Astrocyte of the cerebellum (primary cell): ENCODE data around the gene MPPED1.

Experiments
- DNase-seq: peaks from one replicate; pipeline ENCODE4 v3.0.0-alpha.2; 2011; ENCODE audit warnings: low read depth
- H3K4me3 ChIP-seq: 2 replicates; pipeline ENCODE4 v1.5.1; 2011; ENCODE audit warnings: mild to moderate bottlenecking, low read depth, low read length, moderate library complexity
- in situ Hi-C: cut with HindIII; loops from 2 replicates; pipeline ENCODE4 v1.10.0; 2017; ENCODE audit warnings: low sequenced_read_pairs
- TF ChIP-seq, protein P1 (sequence below): IDR thresholded peaks from 2 replicates; pipeline ENCODE4 v1.5.1; 2012; ENCODE audit warnings: low read length, low read depth, moderate library complexity, mild to moderate bottlenecking; ENCODE audit errors: missing control alignments

Gene MPPED1

DNA sequence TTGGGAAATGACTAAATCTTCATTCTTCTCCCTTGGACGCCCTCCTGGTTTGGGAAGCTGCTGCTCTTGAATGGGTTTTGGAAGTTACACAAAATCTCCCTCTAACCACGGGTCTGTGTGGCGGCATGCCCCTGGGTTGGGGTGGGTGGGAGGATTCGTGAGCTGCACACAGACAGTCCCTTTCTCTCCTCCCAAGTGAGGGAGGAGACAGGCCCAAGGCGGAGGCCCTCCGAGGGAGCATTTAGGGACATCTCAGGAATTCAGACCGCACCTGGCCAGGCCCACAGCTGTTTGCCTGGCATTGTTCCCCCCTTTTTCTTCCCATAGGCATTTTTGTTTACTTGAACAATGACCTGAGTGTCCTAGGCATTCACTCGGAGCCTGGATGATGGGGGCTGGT is 94.1 kb downstream of the MPPED1 start:
- TF ChIP-seq, protein P1, sequence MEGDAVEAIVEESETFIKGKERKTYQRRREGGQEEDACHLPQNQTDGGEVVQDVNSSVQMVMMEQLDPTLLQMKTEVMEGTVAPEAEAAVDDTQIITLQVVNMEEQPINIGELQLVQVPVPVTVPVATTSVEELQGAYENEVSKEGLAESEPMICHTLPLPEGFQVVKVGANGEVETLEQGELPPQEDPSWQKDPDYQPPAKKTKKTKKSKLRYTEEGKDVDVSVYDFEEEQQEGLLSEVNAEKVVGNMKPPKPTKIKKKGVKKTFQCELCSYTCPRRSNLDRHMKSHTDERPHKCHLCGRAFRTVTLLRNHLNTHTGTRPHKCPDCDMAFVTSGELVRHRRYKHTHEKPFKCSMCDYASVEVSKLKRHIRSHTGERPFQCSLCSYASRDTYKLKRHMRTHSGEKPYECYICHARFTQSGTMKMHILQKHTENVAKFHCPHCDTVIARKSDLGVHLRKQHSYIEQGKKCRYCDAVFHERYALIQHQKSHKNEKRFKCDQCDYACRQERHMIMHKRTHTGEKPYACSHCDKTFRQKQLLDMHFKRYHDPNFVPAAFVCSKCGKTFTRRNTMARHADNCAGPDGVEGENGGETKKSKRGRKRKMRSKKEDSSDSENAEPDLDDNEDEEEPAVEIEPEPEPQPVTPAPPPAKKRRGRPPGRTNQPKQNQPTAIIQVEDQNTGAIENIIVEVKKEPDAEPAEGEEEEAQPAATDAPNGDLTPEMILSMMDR = no peak
- H3K4me3 ChIP-seq = no peak overlapping the region
- DNase-seq = no peak
- in situ Hi-C loops = no loop called here

DNA sequence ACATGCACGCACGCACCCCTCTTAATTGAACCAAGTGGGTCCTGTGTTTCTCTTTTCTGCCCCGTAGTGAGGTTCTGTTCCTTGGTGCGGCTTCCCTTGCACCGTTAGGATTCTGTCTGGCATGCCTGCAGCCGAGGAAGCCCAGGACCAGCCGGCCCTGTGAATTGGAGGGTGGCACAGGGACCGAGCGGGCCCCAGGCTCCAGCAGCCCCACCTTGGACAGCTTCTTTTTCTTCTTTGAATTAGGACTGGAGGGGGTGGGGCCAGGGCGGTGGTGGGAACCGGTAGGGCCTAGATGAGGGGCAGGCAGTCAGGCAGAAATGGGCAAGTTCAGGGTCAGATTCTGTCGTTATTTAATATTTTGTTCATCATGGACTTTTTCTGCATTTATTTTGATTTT is 94.7 kb downstream of the MPPED1 start:
- no peak overlapping the region for H3K4me3 ChIP-seq
- no peak for DNase-seq
- TF ChIP-seq, protein P1 = no peak
- in situ Hi-C loops = no loop called here

DNA sequence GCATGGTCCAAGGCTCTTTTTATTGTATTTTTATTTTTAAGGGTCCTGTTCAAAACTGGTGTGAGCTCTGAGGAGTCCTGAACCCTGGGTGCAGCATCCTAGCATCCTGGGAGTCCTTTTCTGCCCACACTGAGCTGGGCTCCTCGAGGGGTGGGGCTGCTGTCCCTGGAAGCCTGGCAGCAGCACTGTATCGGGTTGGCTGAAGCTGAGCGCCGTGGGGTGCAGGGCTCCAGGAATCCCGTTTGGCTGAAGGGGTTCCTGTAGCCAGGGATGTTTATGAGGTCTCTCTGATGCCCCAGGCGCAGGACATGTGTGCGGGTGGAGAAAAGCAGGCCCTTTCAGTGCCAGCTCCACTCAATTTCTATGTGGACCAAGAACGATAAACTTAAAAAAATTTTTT is 95.4 kb downstream of the MPPED1 start:
- H3K4me3 ChIP-seq = no peak overlapping the region
- in situ Hi-C loops = no loop called here
- TF ChIP-seq, protein P1 = no peak
- no peak for DNase-seq

DNA sequence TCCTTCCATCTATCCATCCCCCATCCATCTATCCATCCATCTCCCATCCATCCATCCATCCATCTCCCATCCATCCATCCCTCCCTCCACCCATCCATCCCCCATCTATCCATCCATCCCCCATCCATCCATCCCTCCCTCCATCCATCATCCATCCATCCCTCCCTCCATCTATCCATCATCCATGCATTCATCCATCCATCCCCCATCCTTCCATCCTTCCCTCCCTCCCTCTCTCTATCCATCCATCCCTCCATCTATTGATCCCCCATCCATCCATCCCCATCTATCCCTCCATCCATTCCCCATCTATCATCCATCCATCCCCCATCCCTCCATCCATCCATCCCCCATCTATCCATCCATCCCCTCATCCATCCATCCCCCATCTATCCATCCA is 96.7 kb downstream of the MPPED1 start:
- DNase-seq = no peak
- TF ChIP-seq, protein P1 = no peak
- no peak overlapping the region for H3K4me3 ChIP-seq
- in situ Hi-C loops = no loop called here

DNA sequence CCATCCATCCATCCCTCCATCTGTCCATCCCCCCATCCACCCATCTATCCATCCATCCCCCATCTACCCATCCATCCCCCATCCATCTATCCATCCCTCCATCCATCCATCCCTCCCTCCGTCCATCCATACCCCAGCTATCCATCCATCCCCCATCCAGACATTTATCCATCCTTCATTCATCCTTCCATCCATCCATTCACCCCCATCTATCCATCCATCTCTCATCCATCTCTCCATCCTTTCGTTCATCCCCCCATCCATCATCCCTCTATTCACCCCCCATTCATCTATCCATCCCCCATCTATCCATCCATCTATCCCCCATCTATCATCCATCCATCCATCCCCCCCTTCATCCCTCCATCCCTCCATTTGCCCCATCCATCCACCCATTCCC is 97.5 kb downstream of the MPPED1 start:
- in situ Hi-C loops = no loop called here
- no peak for DNase-seq
- TF ChIP-seq, protein P1 = no peak
- H3K4me3 ChIP-seq = no peak overlapping the region

DNA sequence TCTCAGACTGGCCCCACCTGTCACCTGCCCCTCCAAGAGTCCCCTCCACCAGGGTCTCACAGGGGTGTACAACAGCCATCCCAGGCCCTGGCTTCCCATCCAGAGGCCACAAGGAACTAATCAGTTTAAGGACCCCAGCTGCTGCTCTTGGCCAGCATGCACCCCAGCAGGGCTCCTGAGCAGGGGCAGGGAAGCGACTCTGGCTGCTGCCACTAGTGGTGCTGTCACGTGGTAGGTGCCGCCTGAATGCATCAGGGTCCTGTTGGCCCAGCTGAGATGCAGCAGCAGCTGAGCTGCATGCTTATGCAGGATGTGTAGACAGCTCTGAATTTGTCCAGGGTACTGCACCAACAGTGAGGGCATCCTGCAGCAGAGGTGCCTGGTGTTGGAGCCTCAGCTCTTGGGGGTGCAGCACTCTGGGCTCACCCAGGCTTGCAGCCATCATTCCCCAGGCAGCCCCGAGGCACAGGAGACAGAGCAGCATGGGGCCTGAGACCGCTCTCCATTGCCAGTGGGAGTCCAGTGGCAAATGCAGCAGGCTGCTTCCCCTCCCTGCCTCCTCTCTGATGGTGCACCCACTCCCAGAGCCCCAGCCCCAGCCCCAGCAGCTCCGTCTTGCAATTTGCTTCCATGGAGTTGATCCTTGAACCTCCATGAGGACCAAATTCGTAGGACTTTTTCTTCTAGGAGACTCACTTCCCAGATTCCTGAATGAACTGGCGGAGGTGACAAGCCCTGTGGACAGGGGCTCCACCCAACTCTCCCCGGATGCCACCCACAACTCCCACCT is 98.7 kb downstream of the MPPED1 start:
- DNase-seq = no peak
- in situ Hi-C loops = no loop called here
- TF ChIP-seq, protein P1 = no peak
- H3K4me3 ChIP-seq = no peak overlapping the region
